ENCODE measurements around the gene NINL.

The NINL gene

DNA sequence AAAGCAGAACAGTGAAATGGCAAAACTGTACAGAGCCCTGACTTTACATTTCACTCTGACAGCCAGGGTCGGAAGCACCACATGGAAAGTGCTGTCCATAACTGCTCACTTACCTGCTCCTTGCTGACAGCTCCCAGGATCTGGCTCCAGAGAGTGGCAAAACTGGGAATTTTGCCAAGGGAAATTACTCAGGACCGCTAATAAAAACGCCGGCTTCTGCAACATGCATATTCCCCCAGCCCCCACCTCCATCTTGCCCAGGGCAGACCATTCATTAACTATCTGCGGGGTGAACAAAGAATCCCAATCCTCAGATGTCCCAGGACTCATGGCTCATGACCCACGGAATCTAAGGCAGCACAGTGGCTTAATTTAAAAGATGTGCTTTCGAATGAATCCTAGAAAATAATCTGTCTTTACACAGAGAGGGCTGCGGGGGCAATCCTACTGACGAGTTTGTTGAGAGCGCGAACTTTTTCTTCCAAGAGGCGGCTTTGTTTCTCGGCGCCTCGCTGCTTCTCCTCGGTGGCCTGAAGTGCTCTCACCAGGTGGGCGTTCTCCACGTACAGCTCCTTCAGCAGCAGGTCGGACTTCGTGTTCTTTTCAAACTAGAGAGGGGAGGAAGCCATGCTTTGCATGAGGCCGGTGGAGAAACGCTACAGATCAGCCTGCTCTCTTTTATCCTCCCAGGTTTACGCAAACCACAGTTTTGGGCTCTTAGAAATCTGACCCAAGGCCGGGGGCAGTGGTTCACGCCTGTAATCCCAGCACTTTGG, 132.1 kb downstream of the NINL start:
- TF ChIP-seq CTCF (IDR thresholded peaks at IDR 0.05) = no peak

DNA sequence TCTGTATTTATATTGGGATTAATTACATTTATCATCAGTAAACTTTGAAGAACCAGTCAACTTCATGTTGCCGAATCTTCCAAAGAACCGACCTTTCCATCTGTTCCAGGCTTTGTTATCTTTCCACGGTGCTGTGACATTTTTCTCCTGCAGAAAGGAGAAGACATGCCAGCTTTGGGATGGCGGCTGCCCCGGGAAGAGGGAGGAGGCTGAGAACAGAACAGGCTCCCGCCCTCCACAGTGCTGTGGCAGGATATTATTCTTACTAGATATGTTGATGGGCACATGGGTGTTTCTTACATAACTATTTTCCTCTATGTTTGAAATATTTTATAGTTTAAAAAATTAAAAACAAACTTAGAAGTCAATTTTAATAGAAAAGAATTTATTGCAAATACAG, 133.0 kb downstream of the NINL start:
- no peak for TF ChIP-seq CTCF (IDR thresholded peaks at IDR 0.05)

- TF ChIP-seq CTCF (IDR thresholded peaks at IDR 0.05) = no peak
These were observed 137.7 kb downstream of the NINL start for GRCh38 chr20:25447671-25448070.

- TF ChIP-seq CTCF (IDR thresholded peaks at IDR 0.05) = no peak
These were observed 140.8 kb downstream of the NINL start for GRCh38 chr20:25444556-25444955.

GRCh38 chr20:25439328-25439727, 146.0 kb downstream of the NINL start:
- no peak for TF ChIP-seq CTCF (IDR thresholded peaks at IDR 0.05)

DNA sequence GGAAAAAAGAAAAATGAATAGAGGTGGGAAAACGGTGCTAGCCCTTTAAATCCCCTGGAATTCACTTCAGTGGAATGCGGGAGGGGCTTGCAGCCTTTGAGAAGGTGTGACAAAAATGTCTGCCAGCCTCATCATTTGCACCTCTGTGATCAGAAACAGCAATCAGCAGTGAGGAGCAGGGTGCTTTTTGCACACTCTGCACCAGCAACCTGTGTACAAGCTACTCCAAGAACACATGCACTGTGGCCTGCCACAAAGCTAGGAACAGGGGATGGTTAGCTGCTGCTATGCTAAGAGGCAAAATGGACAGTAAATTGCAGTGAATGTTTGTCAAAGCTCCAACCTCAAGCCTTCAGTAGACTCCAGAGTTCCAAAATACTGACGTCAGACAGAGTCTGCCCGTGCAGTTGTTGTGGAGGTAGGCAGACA, 148.2 kb downstream of the NINL start:
- no peak for TF ChIP-seq CTCF (IDR thresholded peaks at IDR 0.05)

DNA sequence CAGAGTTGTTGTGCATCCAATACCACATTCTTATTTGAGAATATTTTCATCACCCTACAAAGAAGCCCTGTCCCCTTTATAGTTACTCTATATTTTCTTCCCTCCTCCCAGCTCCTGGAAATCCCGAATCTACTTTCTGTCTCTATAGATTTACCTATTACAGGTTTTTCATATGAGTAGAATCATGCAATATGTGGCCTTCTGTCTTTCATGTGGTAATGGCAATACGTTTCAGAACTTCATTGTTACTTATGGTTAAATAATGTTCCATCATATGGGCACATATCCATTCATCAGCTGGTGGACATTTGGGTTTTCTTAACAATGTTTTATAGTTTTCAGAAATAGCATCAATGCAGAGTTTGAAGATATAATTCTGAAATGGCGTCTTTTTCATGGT, 160.8 kb downstream of the NINL start:
- TF ChIP-seq CTCF (IDR thresholded peaks at IDR 0.05) = no peak

DNA sequence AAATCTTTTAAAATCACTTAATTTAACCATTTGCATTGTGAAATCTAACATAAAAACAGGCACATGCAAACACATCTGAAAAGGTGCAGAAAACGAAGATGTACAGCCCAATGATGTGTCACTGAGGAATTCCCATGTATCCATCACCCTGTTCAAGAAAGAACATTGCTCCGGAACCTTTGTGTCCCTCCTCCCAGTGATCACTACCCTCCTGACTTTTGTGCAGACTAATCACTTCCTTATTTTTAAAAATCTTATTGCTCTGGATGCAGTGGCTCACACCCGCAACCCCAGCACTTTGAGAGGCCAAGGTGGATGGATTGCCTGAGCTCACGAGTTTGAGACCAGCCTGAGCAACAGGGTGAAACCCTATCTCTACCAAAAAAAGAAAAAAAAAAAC, 163.3 kb downstream of the NINL start:
- no peak for TF ChIP-seq CTCF (IDR thresholded peaks at IDR 0.05)
